Neural cell (in vitro differentiated cells): ENCODE data around the gene INTS14. TPM values are rescaled to one million over a fixed set of nuclear protein-coding genes. Genes with fewer than 3 reads are reported as not detected.

Source experiments
- H2AFZ ChIP-seq: fragments of 200-600, 300-800 bp; sonication (generic), shearing (Covaris generic); 2 replicates; pipeline ENCODE4 v1.6.0; 2014; ENCODE audit warnings: low read depth, mild to moderate bottlenecking, antibody characterized with exemption, low read length, moderate library complexity
- H3F3A ChIP-seq: fragments of 200-600 bp; shearing (Covaris generic); 2 replicates; pipeline ENCODE4 v1.6.1; 2016; ENCODE audit warnings: mild to moderate bottlenecking, moderate library complexity, mixed read lengths, antibody characterized with exemption, low read length; ENCODE audit not compliant: insufficient read depth, poor library complexity, severe bottlenecking
- H3K27ac ChIP-seq: fragments of 200-600, 300-800 bp; sonication (generic), shearing (Covaris generic); 2 replicates; pipeline ENCODE4 v1.5.1; 2014; ENCODE audit warnings: mild to moderate bottlenecking, low read length, moderate library complexity
- H3K27me3 ChIP-seq: fragments of 300-800, 200-600 bp; sonication (generic), shearing (Covaris generic); 2 replicates; pipeline ENCODE4 v1.6.0; 2014; ENCODE audit warnings: mild to moderate bottlenecking, low read depth, low read length, moderate library complexity; ENCODE audit not compliant: insufficient read depth
- H3K36me3 ChIP-seq: fragments of 300-800, 200-600 bp; sonication (generic), shearing (Covaris generic); 2 replicates; pipeline ENCODE4 v1.5.1; 2014; ENCODE audit warnings: mild to moderate bottlenecking, antibody characterized with exemption, low read length, moderate library complexity; ENCODE audit not compliant: insufficient read depth
- H3K4me2 ChIP-seq: fragments of 300-800, 200-600 bp; sonication (generic), shearing (Covaris generic); 2 replicates; pipeline ENCODE4 v1.6.0; 2014; ENCODE audit warnings: mild to moderate bottlenecking, low read length
- H3K4me3 ChIP-seq: fragments of 300-800, 200-600 bp; sonication (generic), shearing (Covaris generic); 2 replicates; pipeline ENCODE4 v1.5.1; 2014; ENCODE audit warnings: mild to moderate bottlenecking, low read length, moderate library complexity
- H3K79me2 ChIP-seq: fragments of 200-600 bp; shearing (Covaris generic); replicated peaks from 2 replicates; pipeline ENCODE4 v1.6.0; 2014; ENCODE audit warnings: mild to moderate bottlenecking, low read length, moderate library complexity; ENCODE audit not compliant: insufficient read depth
- H3K9ac ChIP-seq: fragments of 300-800, 200-600 bp; sonication (generic), shearing (Covaris generic); 2 replicates; pipeline ENCODE4 v1.6.1; 2016; ENCODE audit warnings: mild to moderate bottlenecking, low read length, mixed read lengths
- H3K9me2 ChIP-seq: fragments of 200-600 bp; shearing (Covaris generic); 2 replicates; pipeline ENCODE4 v1.6.1; 2016; ENCODE audit warnings: mild to moderate bottlenecking, low read length, mixed read lengths; ENCODE audit not compliant: insufficient read depth
- H3K9me3 ChIP-seq: fragments of 200-600, 300-800 bp; sonication (generic), shearing (Covaris generic); 2 replicates; pipeline ENCODE4 v1.6.1; 2016; ENCODE audit warnings: mild to moderate bottlenecking, mixed run types, low read length, moderate library complexity, mixed read lengths
- H4K20me1 ChIP-seq: fragments of 200-600 bp; shearing (Covaris generic); 2 replicates; pipeline ENCODE4 v1.6.1; 2016; ENCODE audit warnings: mild to moderate bottlenecking, mixed run types; ENCODE audit not compliant: insufficient read depth
- CTCF ChIP-seq: fragments of 450-650 bp; IDR thresholded peaks from 2 replicates; pipeline ENCODE4 v1.5.1; 2014; ENCODE audit warnings: antibody characterized with exemption, mild to moderate bottlenecking, moderate library complexity; ENCODE audit not compliant: poor library complexity, severe bottlenecking
- EP300 ChIP-seq: fragments of 450-650 bp; conservative IDR thresholded peaks from 2 replicates; pipeline ENCODE4 v1.6.1; 2014; ENCODE audit warnings: antibody characterized with exemption, mild to moderate bottlenecking, moderate library complexity; ENCODE audit not compliant: poor library complexity, severe bottlenecking
- EZH2 ChIP-seq: fragments of 200-600, 300-800 bp; shearing (Covaris generic), sonication (generic); IDR thresholded peaks from 2 replicates; pipeline ENCODE4 v1.6.1; 2014; ENCODE audit warnings: antibody characterized with exemption, low read length, borderline replicate concordance, mild to moderate bottlenecking; ENCODE audit not compliant: insufficient read depth, poor library complexity, severe bottlenecking
- MXI1 ChIP-seq: fragments of 450-650 bp; conservative IDR thresholded peaks from 2 replicates; pipeline ENCODE4 v1.6.1; 2014; ENCODE audit warnings: antibody characterized with exemption, mild to moderate bottlenecking; ENCODE audit not compliant: poor library complexity, severe bottlenecking
- POLR2AphosphoS5 ChIP-seq: IDR thresholded peaks from 2 replicates; pipeline ENCODE4 v1.6.1; 2012
- RAD21 ChIP-seq: fragments of 450-650 bp; conservative IDR thresholded peaks from 2 replicates; pipeline ENCODE4 v1.6.1; 2014; ENCODE audit warnings: antibody characterized with exemption, mild to moderate bottlenecking, moderate library complexity
- SMC3 ChIP-seq: fragments of 450-650 bp; conservative IDR thresholded peaks from 2 replicates; pipeline ENCODE4 v1.6.1; 2014; ENCODE audit warnings: antibody characterized with exemption, mild to moderate bottlenecking, moderate library complexity; ENCODE audit not compliant: poor library complexity
- TAF1 ChIP-seq: IDR thresholded peaks from 2 replicates; pipeline ENCODE4 v1.6.1; 2012; ENCODE audit warnings: low read depth
- polyA plus RNA-seq: library from polyadenylated mRNA; depleted of rRNA; stranded (reverse); fragments of >200 nt; gene quantifications from 2 replicates; pipeline ENCODE4 v1.2.3, GENCODE V29; 2014
- TF ChIP-seq, protein P1 (sequence below): IDR thresholded peaks from 2 replicates; pipeline ENCODE4 v1.6.1; 2012; ENCODE audit warnings: borderline replicate concordance

INTS14 gene
- polyA plus RNA-seq, 1 donor from 2014 or later = 49.7 TPM

DNA sequence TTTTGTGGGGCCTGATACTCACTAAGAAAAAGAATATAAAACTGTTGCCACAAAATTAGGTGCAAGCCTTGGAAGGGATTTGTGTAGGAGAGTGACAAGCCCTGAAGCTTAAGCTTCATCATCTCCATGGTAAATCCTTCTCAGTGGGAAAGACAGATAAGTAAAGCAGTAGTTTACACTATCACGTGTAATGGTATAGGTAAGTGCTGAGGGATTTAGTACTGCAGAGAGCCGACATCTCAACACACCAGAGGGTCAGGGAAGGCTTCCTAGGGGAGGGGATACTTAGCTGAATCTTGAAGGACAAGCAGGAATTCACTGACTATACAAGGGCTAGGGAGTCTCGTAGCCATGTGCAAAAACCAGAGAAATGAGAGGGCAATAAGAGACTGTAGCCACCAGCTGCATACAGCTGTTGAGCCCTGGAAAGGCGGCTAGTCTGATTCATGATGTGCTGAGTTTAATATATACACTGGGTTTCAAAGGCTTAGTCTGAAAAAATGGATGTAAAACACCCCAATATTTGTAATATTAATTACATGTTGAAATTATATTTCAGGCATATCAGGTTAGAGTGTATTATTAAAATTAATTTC, 21.9 kb upstream of the INTS14 start:
- Histone ChIP-seq H4K20me1 (no peaks in the 10 kb centered on the region), H3K4me2 (no peak overlapping the region), H3K4me3 (no peak overlapping the region), H3K9ac (no peak overlapping the region), H3K79me2 (no peaks in the 10 kb centered on the region), H3K27me3 (no peaks in the 10 kb centered on the region), H2AFZ (no peak overlapping the region), H3K9me2 (no peaks in the 10 kb centered on the region), H3K27ac (no peak overlapping the region), H3F3A (no peaks in the 10 kb centered on the region), H3K36me3 (no peaks in the 10 kb centered on the region), H3K9me3 (no peaks in the 10 kb centered on the region)
- TF ChIP-seq MXI1 (no peak), RAD21 (no peak), SMC3 (no peak), TAF1 (no peak), EP300 (no peak), CTCF (no peak), POLR2AphosphoS5 (no peak), EZH2 (no peak)
- TF ChIP-seq, protein P1, sequence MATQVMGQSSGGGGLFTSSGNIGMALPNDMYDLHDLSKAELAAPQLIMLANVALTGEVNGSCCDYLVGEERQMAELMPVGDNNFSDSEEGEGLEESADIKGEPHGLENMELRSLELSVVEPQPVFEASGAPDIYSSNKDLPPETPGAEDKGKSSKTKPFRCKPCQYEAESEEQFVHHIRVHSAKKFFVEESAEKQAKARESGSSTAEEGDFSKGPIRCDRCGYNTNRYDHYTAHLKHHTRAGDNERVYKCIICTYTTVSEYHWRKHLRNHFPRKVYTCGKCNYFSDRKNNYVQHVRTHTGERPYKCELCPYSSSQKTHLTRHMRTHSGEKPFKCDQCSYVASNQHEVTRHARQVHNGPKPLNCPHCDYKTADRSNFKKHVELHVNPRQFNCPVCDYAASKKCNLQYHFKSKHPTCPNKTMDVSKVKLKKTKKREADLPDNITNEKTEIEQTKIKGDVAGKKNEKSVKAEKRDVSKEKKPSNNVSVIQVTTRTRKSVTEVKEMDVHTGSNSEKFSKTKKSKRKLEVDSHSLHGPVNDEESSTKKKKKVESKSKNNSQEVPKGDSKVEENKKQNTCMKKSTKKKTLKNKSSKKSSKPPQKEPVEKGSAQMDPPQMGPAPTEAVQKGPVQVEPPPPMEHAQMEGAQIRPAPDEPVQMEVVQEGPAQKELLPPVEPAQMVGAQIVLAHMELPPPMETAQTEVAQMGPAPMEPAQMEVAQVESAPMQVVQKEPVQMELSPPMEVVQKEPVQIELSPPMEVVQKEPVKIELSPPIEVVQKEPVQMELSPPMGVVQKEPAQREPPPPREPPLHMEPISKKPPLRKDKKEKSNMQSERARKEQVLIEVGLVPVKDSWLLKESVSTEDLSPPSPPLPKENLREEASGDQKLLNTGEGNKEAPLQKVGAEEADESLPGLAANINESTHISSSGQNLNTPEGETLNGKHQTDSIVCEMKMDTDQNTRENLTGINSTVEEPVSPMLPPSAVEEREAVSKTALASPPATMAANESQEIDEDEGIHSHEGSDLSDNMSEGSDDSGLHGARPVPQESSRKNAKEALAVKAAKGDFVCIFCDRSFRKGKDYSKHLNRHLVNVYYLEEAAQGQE = no peak

GRCh38 chr15:65631503-65631902, 20.6 kb upstream of the INTS14 start:
- H3K9ac ChIP-seq = no peak overlapping the region
- no peak overlapping the region for H3K4me2 ChIP-seq
- no peak overlapping the region for H2AFZ ChIP-seq
- no peaks in the 10 kb centered on the region for H3K9me3 ChIP-seq
- H3K79me2 ChIP-seq = no peaks in the 10 kb centered on the region
- no peaks in the 10 kb centered on the region for H3K36me3 ChIP-seq
- H3K9me2 ChIP-seq = no peaks in the 10 kb centered on the region
- no peak for TF ChIP-seq RAD21
- no peak for TF ChIP-seq CTCF
- TF ChIP-seq TAF1 = no peak
- TF ChIP-seq MXI1 = no peak
- no peak for TF ChIP-seq POLR2AphosphoS5
- no peak for TF ChIP-seq SMC3
- no peaks in the 10 kb centered on the region for H4K20me1 ChIP-seq
- no peaks in the 10 kb centered on the region for H3F3A ChIP-seq
- H3K27me3 ChIP-seq = no peaks in the 10 kb centered on the region
- H3K27ac ChIP-seq = no peak overlapping the region
- no peak overlapping the region for H3K4me3 ChIP-seq
